Hematopoietic multipotent progenitor cell treated with erythropoietin and hydrocortisone succinate and interleukin-3 and kit ligand, for 6 days (in vitro differentiated cells): Measurements from ENCODE around the gene LRRC70.

Experiments
- DNase-seq: peaks from one replicate; pipeline ENCODE4 v3.0.0-alpha.2; 2015

The LRRC70 gene

DNA sequence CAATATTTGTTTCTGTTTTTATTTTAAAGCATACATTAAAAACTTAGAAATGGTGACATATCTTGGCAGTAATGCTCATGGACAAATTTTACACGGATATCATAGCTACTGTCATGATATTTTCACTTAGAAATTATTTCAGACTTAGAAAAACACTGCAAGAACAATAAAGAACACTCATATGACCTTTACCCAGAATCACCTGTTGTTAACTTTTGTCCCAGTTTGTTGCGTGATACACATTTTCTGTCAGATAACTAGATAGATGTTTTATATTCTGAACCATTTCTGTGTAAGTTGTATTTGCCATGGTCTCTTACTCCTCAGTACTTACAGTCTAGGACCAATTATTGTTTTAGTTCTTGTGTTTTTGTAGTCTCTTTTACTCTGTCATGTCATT lies 3.6 kb upstream of the LRRC70 start:
- DNase-seq, result no peak

DNA sequence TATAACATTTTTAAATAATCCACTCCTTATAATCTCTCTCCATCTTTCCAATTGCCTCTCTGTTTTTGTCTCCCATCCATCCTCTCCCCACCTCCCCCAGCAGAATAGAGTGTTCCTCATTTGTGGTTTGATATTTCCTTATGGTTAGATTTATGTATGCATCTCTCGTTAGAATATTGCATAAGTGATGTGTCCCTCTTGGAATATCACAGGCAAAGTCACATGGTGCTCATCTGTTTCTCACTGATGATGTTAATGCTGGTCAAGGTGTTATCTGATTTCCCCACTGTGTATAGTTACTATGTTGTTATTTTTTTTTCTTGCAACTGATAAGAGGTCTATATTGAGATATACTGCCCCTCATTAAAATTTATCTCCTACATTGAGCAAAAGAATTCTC lies 3.1 kb upstream of the LRRC70 start:
- no peak for DNase-seq

DNA sequence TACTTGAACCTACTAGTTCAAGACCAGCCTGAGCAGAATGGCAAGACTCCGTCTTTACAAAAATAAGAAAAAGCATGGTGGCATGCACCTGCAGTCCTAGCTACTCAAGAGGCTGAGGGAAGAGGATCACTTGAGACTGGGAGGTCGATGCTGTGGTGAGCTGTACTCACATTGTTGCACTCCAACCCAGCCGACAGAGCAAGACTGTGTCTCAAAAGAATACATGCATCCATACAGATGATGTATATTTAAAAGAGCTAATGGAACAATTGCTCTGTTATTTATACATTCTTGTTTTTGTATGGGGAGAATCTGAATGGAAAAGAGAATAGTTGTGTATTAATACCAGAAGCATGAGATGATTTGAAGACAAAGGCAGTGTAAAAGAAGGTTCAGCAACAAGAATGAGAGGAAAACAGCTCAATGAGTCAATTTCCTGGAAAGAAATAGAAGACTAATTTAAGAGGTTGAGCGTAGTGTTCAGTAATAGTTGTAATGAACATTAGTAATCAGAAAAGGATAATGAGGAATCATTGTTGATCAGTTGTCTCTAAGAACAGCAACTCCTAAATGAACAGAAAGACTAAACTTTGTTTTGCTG lies 1.9 kb upstream of the LRRC70 start:
- no peak for DNase-seq

DNA sequence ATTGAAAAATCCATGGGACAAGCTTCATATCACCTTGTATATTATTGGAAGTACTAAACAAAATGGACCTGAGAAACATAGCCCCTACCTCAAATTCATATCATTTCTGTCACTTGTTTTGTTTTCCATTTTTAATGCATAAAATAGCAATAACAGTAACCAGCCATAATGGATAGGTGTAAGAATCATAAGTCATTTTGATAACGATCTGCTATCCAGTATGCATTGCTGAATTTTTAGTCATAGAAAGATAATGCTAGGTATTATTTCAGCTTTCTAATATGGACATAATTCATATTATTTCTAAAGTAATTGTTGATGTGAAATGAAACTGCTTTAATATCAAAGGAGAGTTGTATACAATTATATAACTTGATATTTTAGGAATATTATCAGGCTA lies 1.1 kb upstream of the LRRC70 start:
- no peak for DNase-seq

DNA sequence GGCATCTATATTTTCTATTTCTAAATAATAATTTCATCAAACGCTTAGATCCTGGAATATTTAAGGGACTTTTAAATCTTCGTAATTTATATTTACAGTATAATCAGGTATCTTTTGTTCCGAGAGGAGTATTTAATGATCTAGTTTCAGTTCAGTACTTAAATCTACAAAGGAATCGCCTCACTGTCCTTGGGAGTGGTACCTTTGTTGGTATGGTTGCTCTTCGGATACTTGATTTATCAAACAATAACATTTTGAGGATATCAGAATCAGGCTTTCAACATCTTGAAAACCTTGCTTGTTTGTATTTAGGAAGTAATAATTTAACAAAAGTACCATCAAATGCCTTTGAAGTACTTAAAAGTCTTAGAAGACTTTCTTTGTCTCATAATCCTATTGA lies 1.1 kb downstream of the LRRC70 start:
- no peak for DNase-seq

DNA sequence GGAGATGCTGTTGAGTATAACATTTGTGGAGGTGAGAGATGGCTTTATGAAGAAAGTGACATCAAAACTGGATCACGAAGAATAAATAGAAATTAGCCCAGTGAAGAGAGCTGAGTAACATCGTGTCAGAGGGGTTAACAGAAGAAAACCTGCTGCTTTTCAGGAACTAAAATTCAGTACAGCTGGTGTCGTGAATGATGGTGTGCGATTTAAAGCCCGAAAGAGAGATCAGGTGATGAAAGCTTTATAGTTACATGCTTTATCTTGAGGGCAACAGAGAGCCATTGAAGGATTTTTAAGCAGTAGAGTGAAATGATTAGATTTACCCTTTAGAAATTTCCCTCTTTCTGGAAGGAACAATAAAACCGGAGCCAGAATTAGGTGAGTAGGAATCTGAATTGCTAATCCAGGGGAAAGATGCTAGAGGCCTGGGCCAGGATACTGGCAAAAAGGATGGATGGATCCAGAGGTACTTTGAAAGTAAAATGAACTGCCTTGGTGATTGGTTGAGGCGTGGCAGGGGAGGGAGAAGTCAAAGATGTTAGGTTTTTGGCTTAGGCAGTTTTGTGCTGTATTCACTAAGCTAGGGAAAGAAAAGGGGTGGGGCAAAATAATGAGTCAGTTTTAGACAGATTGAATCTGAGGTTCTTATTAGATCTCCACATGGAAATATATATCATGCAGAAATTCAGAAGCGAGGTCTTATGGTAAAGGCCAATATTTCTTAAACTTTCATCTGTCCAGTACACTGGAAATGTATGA lies 3.4 kb downstream of the LRRC70 start:
- no peak for DNase-seq

DNA sequence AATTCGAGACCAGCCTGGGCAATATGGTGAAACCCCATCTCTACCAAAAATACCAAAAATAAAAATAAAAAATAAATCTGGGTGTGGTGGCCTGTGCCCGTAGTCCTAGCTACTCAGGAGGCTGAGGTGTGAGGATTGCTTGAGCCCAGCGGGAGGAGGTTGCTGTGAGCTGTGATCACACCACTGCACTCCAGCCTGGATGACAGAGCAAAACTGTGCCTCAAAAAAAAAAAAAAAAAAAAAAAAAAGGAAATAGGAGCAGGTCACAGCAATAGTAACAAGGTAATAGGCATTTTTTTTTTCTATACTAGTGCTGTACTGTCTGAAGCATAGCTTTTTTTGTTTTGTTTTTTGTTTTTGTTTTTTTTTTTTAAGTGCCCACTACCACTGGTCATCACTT lies 5.8 kb downstream of the LRRC70 start:
- DNase-seq, result no peak

DNA sequence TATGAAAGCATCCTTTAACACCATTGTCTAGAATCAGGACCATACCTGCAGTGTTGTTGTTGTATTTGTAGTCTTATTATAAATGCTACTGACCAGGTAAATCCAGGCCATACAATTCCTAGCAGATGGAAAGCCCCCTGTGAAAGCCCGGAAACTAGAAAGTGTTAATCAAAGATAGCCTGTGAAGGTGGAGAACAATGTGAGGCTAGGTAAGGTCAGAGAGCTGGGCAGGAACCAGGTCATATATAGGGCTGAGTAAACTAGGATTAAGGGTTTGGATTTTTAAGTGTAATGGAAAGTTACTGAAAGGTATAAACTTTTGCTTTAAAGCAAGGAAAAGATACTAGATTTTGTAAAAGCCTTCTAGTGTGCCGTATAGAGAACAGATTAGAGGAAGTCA lies 6.7 kb downstream of the LRRC70 start:
- DNase-seq, result no peak

DNA sequence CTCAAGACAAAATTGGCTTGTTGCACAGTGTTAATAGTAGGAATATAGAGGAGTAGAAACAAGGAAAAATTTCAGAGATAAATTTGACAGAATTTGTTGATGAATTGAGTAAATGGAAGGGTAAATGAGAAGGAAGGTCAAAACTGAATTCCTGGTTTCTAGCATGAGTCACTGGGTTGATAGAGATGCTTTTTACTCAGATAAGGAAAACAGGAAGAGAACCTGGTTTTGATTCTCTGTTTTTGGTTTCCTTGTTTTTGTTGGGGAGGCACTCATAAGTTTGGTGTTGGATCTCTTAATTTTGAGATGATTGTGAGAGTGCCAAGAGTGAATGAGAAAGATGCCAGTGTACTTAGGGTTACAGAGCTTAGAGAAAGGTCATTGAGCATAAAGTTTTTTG lies 7.1 kb downstream of the LRRC70 start:
- DNase-seq, result no peak

DNA sequence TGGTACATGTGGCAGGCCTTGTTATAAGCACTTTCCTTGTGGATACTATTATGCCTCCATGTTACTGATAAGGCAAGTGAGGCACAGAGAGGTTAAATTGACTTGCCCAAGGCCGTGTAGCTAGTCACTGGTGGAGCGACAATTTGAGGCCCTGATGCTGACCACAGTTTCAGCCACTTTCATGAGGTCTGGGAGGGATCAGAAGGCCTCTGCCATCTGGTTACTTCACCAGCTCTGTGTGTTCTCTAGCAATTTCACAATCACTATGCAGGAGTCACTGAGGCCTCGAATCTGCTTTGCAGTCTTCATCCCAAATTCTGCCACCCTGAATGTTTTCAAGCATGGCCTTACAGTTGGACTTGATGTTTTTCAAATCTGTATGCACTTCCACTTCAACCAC lies 9.1 kb downstream of the LRRC70 start:
- peak; percentile 51 for DNase-seq

DNA sequence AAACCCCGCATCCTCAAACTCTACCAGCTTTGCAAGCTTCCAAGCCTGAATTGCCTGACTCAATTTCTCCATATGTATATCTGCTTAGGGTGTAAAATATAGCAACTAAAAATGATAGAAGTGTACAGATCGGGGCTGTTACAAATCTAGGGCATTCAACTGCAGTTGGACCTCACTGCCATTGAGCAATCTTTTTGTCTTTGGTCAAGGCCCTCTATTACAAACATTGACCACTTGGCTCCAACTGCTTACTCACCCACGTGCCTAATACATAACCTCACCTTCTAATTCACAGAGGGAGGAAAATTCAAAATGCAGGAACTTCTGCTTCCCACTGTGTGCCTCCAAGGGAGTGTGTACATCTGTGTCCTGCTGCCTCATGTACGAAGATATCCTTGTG lies 10.0 kb downstream of the LRRC70 start:
- no peak for DNase-seq

DNA sequence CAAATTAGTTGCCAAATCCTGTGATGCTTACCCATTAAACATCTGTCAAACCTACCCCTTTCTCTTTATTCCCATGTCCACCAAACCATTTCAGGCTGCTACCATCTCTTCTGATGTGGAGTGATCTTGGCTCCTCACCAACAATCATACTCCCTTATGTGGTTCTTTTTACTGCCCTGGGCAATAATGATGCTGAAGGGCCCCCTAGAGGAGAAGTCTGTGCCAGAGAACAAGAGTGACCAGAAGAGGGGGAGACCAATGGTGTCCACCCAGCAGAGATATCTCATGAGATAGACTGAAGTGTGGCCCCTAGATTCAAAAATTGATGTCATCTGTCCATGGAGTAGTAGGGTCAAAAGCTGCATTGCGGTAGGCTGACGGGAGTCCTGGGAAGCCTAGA lies 10.9 kb downstream of the LRRC70 start:
- no peak for DNase-seq

DNA sequence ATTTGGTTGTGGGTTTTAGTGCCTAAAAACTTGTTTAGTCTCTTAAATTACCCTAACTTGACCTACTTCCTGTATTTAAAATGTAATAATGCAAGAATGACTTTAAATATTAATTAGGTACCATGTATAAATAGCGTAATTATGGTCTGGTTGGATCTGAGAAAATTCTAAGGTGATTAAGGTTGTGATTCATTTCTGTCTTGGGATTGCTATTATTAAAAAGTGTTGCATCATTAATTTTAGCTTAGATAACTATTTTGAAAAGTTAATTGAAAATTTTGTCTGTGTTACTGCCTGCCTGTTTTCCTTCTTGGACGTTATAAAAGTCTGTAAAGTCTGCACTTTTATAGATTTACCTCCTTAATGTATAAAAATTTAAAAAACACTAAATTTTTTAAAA lies 11.8 kb downstream of the LRRC70 start:
- DNase-seq, result no peak

DNA sequence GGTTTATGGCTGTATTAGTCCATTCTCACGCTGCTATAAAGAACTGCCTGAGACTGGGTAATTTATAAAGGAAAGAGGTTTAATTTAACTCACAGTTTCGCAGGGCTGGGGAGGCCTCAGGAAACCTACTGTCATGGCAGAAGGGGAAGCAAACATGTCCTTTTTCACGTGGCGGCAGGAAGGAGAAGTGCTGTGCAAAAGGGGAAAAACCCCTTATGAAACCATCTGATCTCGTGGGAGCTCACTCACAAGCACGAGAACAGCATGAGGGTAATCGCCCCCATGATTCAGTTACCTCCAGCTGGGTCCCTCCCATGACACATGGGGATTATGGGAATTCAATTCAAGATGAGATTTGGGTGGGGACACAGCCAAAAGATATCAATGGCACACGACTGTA lies 13.9 kb downstream of the LRRC70 start:
- no peak for DNase-seq

DNA sequence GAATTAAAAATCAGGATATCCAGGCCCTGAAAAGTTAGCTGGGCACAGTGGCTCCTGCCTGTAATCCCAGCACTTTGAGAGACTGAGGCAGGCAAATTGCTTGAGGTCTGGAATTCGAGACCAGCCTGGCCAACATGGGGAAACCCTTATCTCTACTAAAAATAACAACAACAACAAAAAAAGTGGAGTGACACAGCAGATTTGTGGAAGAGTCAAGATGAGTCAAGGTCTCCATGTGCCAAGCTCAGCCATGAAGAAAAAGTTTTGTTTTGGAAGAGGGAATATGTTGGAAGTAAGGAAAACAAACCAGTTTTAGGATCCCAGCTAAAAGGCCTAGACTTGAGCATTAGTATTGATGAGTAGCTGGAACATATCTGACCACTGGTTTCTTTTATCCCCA lies 14.7 kb downstream of the LRRC70 start:
- no peak for DNase-seq

DNA sequence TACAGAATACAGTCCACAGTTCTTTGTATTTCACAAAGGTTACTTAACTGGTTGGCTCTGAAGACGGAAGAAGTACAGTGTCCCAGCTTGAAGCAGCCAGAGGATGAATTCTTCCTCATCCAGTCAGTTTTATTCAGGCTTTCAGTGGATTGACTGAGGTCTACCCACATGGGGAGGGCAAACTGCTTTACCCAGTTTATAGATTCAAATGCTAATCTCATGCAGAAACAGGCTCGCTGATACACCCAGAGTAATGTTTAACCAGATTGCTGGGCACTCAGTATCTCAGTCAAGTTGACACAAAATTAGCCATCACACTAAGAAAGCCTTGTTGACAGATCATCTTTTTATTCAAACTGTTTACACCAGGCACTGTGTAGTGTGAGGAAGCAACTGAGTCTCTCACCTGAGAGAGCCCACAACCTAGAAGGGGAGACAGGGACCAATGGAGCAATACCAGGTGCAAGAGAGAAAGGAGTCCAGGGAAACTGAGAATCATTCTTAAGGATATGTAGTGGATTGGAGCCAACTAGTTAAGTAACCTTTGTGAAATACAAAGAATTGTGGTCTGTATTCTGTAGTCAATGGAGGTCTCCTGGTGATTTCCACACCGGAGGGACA lies 15.9 kb downstream of the LRRC70 start:
- no peak for DNase-seq

DNA sequence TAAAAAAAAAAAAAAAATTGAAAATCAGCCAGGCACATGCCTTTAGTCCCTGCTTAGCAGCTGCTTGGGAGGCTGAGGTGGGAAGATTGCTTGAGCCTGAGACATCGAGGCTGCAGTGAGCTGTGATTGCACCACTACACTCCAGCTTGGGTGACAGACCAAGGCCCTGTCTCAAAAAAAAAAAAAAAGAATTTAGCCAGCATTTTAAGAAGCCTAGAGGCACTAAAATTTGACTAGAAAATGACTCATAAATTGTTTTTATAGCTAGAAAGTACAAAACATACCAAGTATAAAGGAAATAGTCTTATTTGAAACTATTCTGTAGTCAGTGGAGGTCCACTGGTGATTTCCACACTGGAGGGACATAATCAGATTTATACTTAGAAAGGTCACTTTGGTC lies 17.5 kb downstream of the LRRC70 start:
- no peak for DNase-seq

DNA sequence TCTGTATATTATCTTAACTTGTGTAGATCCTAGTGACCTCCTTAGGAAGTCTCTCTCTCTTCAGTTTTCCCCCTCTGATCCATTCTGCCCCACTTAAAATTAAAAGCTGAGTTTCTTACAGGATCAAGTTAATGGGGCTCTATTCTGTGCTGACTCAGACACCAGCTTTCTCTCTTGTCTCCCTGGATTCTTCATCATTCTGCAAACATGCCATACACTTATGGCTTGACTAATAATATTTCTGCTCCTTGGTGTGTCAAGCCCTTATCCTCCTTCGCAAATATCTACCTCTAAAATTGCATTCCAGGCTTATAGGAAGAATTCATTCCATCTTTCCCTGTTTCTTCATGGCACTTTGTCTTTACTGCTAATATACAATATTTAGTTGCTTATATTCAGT lies 18.1 kb downstream of the LRRC70 start:
- no peak for DNase-seq

DNA sequence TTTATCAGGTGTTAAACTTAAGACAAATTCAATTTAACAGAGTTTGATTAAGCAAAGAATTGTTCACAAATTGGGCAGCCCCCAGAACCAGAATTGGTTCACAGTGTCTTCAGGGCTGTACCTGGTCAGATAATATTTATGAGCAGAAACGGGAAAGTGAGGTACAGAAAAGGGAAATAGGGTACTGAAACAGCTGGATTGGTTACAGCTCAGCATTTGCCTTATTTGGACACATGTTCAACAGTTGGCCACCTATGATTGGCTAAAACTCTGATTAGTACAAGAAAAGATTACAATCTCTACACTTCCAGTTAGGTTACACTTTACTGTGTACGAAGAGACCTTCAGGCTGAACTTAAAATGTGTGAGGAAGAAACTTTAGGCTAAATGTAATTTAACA lies 18.7 kb downstream of the LRRC70 start:
- DNase-seq, result no peak

DNA sequence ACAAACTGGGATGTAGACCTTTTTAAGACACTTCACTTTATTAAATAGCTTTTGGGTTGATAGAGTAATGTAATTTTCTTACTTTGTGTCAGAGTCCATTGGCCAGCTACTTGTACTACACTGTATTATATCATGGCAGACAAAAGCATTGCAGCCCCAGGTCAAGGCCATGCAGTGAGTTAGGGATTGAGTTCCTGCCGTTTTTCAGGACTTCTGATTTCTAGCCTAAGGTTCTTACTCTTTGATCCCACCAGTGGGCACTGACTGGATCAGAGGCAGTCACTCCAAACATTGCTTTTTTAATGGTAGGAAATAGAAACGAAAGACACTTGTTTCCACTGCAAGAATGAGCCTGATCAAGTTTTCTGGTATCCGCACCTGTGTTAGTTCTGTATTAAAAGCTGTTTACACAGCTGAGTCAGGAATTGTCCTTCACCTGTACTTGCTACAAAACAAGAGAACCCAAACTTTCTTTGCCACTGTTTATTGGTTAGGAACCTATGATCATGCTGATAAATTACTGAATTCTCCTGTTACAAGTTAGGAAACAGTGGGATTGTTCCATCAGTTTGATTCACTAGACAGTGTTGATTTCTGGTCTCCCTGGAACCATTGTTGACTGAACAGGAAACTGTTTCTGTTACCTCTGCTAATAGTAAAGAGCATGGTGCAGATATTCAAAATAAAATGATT lies 22.1 kb downstream of the LRRC70 start:
- DNase-seq, result no peak

DNA sequence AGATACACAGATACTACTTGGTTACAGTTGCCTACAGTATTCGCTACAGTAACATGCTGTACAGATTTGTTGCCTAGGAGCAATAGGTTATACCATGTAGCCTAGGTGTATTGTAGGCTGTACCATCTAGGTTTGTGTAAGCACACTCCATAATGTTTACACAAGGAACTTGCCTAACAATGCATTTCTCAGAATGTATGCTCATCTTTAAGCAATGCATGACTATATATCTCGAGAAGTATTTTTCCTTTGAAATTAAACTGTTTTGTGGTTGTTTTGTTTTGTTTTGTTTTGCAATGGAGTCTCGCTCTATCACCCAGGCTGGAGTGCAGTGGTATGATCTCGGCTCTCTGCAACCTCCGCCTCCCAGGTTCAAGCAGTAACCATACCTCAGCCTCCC lies 25.3 kb downstream of the LRRC70 start:
- DNase-seq, result no peak

DNA sequence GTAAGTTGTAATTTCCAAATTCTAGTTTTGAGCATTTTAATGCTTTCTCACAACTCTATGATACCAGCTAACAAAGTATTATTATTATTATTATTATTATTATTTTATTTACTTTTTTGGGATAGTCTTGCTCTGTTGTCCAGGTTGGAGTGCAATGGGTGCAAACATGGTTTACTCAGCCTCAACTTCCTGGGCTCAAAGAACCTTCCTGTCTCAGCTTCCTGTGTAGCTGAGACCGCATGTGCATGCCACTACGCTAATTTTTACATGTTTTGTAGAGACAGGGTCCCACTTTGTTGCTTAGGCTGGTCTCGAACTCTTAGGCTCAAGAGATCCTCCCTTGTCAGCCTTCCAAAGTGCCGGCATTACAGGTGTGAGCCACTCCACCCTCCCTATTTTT lies 27.0 kb downstream of the LRRC70 start:
- no peak for DNase-seq

DNA sequence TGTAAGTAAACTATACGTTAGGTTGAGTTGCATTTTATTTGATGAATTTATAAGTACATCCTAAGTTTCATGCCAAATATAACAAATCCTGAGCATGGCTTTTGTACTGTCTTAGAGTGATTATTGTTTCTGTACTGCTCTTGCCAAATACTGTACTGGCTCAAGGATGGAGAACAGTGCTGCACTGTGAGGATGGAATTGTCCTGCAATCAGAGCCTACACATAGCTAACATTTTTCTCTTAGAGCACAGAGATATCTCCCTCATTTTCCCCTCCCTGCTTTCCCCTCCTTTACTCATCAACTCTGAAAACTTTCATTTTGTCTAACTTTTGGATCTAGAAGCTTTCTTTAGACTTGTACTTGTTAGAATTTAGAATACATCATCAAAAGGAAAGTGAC lies 28.3 kb downstream of the LRRC70 start:
- DNase-seq, result no peak

DNA sequence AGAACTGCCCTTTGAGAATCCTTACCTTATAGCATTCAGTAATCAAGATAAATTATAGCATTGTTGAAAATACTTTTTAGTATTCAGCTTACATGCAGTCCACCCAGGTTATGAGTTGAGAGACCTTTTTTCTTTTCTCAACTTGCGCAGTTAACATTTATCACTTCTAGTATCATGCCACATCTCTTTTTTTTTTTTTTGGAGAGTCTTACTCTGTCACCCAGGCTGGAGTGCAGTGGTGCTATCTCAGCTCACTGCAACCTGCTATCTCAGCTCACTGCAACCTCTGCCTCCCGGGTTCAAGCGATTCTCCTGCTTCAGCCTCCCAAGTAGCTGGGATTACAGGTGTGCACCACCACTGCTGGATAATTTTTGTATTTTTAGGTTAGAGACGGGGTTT lies 29.0 kb downstream of the LRRC70 start:
- no peak for DNase-seq
